GM19438 (cell line): Measurements from ENCODE around the gene SUCO.

Experiments used
- ATAC-seq: cut with Tn5 transposase; IDR thresholded peaks from one replicate; pipeline ENCODE4 v1.9.1; 2021; ENCODE audit warnings: low read depth; ENCODE audit not compliant: unreplicated experiment

The SUCO gene

DNA sequence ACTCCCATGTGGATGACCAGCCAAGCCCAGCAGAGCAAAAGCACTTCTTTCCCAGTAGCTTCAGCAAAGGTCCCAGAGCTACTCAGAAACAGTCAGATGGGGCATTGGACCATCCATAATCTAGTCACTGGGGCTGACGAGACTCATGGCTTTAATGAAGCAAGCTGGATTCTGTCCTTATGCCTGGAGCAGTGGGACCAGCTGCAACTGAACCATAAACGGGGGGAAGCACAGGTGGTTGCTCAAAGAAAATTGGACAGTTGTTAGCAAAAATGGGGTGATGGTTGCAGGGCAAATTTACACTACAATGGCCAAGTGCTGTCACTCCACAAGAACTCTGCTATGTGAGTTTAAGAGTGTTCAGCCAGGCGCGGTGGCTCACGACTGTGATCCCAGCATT is 108.5 kb downstream of the SUCO start:
- no peak for ATAC-seq

DNA sequence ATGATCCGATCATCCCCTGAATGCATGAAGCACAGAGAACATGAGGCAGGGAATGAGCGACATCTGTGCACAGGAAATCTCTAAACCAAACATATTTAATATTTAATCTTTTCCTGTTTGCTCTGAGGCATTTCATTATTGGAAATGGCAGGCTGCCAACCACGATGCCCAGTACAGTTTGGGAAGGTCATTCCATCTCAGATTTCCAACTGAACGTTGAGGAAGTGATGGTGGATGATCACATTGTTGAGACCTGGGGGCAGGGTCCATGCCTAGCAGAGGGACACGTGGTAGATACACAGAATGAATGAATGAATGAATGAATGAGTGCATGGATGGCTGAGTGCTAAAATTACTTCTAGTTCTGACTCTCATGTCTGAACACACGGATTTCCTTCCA is 110.0 kb downstream of the SUCO start:
- no peak for ATAC-seq

DNA sequence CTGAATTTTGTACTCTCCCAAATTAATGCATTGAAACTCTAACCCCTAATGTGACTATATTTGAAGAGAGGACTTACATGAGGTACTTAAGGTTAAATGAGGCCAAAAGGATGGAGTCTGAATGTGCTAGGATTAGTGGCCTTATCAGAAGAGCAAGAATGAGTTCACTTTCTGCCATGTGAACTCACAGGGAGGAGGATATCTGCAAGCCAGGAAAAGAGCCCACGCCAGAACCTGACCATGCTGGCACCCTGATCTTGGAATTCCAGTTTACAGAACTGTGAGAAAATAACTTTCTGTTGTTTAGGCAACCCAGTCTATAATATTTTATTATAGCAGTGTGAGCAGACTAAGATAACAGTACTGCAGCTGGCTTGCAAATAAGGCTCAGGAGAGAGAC is 113.7 kb downstream of the SUCO start:
- no peak for ATAC-seq

DNA sequence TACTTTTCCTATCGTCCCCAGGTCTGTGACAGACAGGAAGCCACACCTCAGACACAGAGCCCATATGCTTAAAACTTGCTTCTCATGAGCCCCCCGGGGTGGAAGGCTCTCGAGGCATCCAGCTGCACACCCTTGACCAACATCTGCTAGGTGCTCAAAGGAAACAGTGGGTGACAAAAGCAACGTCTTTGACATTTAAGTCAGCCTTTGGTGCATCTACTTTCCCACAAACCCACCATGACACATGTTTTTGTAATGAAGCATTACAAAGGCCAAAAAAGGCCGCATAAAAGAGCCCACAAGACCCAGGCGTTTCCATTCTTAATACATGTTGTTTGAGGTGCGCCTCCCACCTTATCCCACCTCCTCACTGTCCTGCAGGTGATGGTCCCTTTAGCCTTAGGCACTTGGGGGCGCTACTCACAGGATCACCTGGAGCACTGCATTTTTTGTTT is 114.2 kb downstream of the SUCO start:
- no peak for ATAC-seq

DNA sequence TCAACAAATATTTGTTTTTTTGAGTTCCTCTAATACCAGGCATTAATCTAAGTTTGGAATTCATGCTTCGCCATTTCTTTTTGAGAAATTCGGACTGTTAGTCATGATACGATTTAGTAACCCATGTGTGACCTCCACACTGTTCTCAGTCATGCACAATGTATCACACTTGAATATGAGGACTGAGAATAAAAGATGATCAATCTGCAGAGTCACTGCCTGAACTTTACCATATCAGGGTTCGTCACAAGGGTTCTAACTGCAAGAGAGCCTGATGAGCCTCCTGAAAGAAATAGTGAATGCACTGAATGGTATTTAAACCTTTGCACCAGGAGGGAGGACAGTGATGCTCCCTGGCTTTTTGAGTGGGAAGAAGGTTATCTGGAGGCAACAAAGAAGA is 115.0 kb downstream of the SUCO start:
- no peak for ATAC-seq

DNA sequence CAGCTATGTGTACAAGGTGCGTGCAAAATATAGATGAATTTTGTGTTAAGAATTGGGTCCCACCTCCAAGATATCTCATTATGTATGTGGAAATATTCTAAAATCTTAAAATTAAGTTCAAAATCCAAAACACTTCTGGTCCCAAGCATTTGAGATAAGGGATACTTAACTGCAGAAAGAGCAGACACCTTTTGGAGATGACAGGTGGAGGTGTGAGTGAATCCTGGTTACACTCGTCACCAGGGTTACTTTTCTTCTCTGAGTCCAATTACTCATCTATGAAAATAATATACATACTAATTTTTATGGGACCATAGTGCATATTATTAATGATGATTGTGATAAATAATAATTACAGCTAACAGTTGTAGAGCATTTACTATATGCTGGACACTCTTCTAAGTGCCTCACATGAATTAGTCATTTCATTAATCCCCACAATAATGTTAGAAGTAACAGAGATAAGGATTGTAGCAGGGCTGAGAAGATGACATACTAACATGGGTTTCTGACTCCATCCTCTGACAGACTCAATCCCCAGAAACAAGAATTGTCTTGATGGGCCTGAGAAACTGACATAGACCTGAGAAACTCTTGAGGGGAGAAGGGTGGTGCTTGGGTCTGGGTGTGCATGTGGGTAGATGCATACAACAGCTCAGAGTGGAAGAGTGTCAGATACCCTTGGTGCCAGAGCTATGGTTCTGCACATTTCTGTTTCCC is 117.7 kb downstream of the SUCO start:
- no peak for ATAC-seq

DNA sequence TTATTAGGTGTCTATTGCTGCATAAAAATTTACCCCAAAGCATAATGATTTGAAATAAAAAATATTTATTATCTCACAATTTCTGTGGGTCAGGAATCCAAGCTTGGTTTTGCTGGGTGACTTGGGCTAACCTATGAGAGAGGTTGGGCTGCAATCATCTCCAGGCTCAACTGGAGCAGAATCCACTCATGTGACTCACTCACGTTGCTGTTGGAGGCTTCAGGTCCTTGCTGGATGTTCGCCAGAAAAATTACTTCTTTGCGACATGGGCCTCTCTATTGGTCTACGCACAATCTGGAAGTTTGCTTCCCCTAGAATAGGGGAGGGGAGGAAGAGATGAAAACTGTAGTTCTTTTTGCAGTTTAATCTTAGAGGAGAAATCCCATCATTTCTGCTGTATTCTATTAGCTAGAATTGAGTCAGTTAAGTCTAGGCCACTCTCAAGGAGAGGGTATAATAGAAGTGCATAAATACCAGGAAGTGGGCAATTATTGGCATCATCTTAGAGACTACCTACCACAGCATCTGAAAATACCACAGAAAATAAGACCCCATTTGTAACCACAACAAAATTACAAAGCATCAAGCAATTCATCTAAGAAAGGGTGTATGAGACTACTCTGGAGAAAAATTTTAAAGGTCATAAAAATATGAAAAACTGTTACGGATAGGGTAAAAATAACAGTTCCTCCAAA is 120.2 kb downstream of the SUCO start:
- no peak for ATAC-seq

DNA sequence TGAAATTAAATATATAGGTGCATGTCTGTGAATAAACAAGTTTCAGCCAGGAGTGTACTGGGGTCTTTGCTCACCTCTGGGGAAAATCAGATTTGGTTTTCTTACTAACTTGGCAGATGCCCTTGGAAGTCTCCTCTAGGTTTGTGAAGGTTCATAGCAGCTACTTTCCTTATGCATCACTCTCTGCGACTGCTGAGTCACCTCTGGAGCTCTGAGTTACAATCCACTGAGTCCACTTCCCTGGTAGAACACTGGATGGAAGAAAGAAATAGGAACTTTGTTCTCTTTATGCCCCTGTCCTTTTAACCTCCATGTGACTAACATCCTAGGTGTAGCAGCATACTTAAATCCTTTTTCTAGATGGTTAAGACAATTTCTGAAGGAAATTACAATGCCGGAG is 121.6 kb downstream of the SUCO start:
- no peak for ATAC-seq

DNA sequence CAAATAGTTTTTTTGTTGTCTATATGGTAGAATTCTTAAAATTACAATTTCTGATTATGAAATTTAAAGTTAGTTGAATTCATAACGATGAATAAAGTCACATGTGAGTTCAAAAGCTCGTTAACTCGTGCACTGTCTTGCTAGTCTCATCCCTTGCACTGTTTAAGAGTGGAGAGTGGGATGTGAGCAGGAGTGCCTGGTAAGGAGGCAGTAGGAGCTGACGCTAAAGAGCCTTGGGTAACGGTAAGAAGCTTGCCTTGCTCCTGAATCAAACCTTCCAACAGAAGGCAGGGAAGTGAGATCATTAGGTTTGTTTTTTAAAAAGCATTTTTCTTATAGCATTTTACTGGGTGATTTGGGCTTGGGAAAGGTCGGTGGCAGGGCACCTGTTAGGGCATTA is 123.6 kb downstream of the SUCO start:
- ATAC-seq = no peak

DNA sequence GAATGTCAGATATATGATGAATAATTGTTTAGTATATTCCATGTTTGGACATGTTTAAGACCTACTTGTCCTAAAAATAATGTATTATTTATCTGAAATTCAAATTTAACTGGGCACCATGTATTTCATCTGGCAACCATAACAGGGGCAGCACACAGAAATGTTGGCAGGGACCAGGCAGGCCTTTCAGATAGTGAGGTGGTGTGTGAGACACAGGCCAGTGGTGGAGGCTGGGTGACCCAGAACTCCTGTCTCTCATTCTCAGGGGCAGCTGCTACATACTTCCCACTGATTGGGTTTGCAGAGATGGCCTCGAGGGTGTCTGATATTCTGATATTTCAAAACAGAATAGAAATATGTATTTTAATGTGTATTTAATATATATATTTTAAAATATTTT is 124.6 kb downstream of the SUCO start:
- no peak for ATAC-seq

DNA sequence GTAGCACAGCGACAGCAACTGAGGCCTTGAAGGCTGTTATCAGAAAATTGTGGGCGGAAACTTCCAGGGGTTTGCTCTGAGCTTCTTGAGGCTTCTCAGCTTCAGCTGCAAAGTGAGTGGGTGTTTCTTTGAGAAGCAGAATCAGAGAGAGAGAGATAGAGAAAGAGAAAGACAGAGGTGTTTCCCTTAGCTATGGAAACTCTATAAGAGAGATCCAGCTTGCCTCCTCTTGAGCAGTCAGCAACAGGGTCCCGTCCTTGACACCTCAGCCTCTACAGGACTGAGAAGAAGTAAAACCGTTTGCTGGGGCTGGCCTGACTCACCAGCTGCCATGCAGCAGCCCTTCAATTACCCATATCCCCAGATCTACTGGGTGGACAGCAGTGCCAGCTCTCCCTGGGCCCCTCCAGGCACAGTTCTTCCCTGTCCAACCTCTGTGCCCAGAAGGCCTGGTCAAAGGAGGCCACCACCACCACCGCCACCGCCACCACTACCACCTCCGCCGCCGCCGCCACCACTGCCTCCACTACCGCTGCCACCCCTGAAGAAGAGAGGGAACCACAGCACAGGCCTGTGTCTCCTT is 126.0 kb downstream of the SUCO start, which contains the start of gene FASLG:
Gene FASLG, plus strand, starts transcription at position 233 of the 583 bp plus-strand sequence. Its CDS starts 99 bp downstream, at position 332.
- ATAC-seq = no peak

DNA sequence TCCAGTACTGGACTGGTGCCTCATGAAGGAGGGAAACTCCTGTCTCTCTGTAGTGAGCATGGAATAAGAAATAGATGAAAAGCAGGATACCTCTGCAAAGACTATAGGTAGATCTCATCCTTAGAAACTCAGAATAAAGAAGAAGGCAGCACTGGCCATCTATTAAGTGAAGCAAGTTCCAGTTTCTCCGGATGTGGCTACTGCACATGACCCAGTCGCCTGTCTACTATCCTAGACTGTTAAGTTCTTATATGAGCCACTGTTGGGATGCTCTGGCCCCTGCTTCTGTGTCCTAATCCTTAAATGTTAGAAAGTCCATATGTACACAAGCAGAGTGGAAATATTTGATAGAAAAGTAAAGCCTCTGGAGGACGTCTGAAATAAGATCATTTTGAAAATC is 128.2 kb downstream of the SUCO start:
- ATAC-seq = no peak
